IPS-20b (cell line): Measurements from ENCODE around the gene DLG5.

Experiments
- H3K27ac ChIP-seq: one replicate; pipeline ENCODE4 v1.5.1; 2013; ENCODE audit warnings: low read length
- H3K27me3 ChIP-seq: 2 replicates; pipeline ENCODE4 v1.6.1; 2013; ENCODE audit warnings: mild to moderate bottlenecking, low read length, inconsistent platforms; ENCODE audit not compliant: insufficient read depth
- H3K36me3 ChIP-seq: 2 replicates; pipeline ENCODE4 v1.6.1; 2013; ENCODE audit warnings: low read depth, mild to moderate bottlenecking, inconsistent platforms, low read length, moderate library complexity; ENCODE audit not compliant: insufficient read depth
- H3K4me1 ChIP-seq: 2 replicates; pipeline ENCODE4 v1.6.1; 2013; ENCODE audit warnings: mild to moderate bottlenecking, control low read depth, inconsistent platforms, low read length, moderate library complexity; ENCODE audit not compliant: insufficient read depth
- H3K4me3 ChIP-seq: 2 replicates; pipeline ENCODE4 v1.5.1; 2013; ENCODE audit warnings: mild to moderate bottlenecking, low read length, inconsistent platforms
- H3K9ac ChIP-seq: 2 replicates; pipeline ENCODE4 v1.6.1; 2013; ENCODE audit warnings: low read depth, mild to moderate bottlenecking, inconsistent platforms, low read length, moderate library complexity
- H3K9me3 ChIP-seq: 2 replicates; pipeline ENCODE4 v1.6.1; 2013; ENCODE audit warnings: mild to moderate bottlenecking, low read depth, low read length, inconsistent platforms; ENCODE audit not compliant: insufficient read depth

DLG5 gene

DNA sequence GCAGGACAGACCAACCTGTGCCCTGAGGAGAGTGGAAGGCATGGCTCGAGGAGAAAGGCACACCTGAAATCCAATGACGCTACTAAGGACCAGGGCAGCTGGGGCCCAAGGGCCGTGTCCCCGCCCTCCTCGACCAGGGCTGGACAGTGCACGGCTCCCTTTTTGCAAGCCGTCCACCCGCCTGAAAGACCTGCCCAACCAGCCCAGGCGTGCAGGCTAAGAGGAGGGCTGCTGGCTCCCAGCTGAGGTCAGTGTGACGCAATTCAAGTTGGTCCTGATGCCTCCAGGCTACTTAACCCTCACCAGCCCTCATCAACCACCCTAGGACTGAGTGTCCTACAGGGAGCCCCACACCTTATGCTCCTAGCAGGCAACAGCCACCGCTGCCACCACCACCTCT lies 69.3 kb downstream of the DLG5 start:
- Histone ChIP-seq H3K9ac (no peak overlapping the region), H3K27me3 (no peaks in the 10 kb centered on the region), H3K9me3 (no peaks in the 10 kb centered on the region), H3K36me3 (peaks cover 53% of the 10 kb centered on the region), H3K4me1 (peaks cover 8% of the 10 kb centered on the region), H3K4me3 (no peak overlapping the region), H3K27ac (no peak overlapping the region)

DNA sequence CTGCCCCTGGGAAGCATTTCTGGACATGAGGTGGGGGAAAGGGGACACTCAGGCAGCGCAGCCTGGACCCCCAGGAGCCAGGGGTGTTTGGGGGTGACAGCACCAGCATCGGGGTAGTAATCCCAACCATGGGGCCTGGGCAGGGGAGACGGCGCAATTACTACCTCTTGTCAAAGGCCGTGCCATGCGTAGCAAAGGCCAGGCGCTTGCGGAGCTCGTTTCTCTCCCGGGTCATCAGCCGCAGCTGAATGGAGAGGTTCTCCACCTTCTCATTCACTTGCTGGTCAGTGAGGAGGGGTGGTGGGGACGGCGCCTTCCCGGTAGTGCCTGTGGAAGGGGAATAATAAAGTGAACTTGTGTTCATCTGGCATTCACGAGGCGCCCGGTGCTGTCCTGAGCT lies 70.0 kb downstream of the DLG5 start:
- H3K9me3 ChIP-seq: no peaks in the 10 kb centered on the region
- no peak overlapping the region for H3K27ac ChIP-seq
- H3K36me3 ChIP-seq: peaks cover 57% of the 10 kb centered on the region
- no peak overlapping the region for H3K9ac ChIP-seq
- H3K4me1 ChIP-seq: peaks cover 11% of the 10 kb centered on the region
- no peak overlapping the region for H3K4me3 ChIP-seq
- H3K27me3 ChIP-seq: no peaks in the 10 kb centered on the region

DNA sequence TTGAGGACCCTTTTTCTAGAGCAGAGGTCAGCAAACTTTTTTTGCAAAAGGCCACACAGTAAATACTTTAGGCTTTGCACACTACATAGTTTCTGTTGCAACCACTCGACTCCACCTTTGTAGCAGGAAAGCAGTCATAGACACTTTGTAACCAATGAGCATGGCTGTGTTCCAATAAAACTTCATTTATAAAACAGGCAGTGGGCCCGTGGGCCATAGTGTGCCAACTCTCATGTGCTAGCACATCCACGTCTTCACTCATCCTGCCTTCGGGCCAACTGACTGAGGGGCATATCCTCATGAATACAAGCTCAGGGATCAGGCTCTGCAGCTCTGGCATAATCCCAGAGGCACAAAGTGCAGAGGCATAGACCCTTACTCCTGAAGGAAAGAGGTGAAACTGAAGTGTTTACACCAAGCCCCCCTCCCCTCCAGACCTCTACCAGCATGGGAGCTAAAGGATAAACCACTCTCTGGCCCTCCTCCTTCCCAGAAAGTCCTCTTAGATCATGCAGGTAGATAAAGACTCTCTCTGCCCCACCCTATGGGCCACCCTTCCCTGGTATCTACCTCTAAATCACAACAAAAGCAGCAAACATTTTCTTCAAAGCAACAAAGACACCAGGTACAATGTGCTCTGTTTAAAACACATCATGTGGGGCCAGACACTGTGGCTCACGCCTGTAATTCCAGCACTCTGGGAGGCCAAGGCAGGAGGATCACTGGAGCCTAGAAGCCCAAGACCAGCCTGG lies 71.0 kb downstream of the DLG5 start:
- Histone ChIP-seq H3K4me3 (no peak overlapping the region), H3K27ac (peak overlapping the region; percentile 36), H3K4me1 (peaks cover 19% of the 10 kb centered on the region), H3K27me3 (no peaks in the 10 kb centered on the region), H3K9me3 (no peaks in the 10 kb centered on the region), H3K9ac (peak overlapping the region; percentile 21; the same call in 1 of the 2 replicates), H3K36me3 (peaks cover 61% of the 10 kb centered on the region)

DNA sequence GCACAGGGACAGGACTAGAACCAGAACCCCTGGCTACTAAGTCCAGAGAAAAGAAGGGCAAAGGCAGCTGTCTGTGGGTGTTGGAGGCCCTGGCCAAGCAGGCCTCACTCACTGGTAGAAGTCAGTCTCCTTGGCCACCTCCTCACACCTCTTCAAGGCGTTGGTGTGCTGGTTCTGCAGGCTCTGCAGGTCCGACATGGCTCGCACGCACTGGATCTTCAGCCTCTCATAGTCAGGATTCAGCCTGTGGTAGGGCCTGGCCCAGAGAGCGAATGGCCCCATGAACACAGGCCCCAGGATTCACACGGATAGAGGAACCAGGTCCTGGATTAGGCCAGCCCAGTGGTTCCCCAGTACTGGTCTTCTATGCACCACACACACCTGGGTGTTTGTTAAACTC lies 72.4 kb downstream of the DLG5 start:
- Histone ChIP-seq H3K9ac (no peak overlapping the region), H3K4me3 (no peak overlapping the region), H3K36me3 (peaks cover 57% of the 10 kb centered on the region), H3K27ac (no peak overlapping the region), H3K4me1 (peaks cover 26% of the 10 kb centered on the region), H3K27me3 (no peaks in the 10 kb centered on the region), H3K9me3 (no peaks in the 10 kb centered on the region)

DNA sequence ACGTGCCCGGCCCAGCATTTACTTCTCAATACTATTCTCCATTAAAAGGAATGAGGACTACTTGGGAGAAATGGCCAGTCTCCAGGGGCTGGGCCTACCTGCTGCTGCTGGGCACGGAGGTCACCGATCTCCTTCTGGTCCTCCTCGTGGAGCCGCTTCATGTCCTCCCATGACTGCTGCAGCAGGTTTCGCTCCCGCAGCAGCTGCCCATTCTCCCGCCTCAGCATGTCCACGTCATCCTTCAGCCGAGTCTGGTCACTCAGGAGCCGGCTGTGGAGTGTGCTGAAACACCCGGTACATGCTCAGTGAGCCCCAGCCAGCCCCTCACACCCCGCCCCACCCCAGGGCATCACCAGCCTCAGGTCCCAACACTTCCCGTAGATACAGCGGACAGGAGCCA lies 73.3 kb downstream of the DLG5 start:
- Histone ChIP-seq H3K9me3 (no peaks in the 10 kb centered on the region), H3K27me3 (no peaks in the 10 kb centered on the region), H3K4me3 (no peak overlapping the region), H3K4me1 (peaks cover 31% of the 10 kb centered on the region), H3K27ac (no peak overlapping the region), H3K36me3 (peaks cover 57% of the 10 kb centered on the region), H3K9ac (no peak overlapping the region)

DNA sequence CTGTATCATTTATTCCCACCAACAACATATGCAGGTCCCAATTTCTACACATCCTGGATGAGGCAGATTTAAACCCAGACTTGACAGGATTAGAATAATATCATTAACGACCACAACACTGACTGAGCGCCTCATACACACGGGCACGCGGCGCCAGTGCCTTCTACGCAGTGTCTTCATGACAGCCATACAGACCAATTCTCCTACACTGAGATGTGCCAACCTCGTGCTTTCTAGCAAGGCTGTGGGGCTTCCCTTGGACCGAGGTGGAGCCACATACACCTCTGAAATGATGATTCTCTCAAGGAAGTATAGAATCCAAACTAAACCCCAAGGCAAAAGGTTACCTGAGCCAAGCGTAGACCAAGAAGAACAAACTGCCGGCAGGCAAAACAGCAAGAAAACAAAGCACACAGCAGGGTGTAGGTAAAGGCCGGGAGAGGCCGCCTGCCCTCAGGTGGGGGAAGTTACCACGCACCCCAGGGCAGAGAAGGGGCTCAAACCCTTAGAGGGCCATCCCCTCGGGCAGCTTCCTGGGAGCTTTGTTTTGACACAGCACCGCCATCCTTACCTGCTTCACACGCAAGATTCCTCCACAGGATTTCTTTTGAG lies 75.8 kb downstream of the DLG5 start:
- Histone ChIP-seq H3K27ac (no peak overlapping the region), H3K36me3 (peaks cover 49% of the 10 kb centered on the region)

DNA sequence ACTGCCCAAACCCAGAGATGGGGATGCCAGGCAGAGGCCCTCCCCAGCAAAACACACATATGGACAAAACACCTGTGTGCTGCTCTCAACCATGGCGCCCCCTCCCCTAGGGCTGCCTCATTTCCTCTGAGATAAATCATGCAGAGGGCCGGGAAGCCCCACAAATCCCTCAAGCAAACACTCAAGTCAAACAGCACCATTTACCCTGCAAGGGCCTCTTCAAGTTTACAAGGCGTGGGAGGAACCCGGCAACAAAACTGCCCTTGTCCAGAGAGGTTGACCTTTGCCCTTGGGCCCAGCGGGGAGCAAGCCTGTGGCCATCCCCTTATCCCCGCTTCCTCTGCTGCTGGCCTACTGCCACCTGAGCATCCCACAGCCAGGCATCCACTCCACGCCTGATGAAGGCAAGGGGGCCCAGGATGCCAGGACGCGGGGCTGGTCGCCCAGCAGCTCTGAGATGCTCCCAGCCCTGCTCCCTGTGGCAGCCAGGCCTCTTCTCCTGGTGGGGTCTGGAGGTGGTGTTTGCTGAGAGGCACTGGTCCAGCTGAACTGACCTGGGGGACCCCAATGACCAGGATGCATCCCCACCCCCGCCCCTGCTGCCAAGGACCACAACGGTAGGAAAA lies 77.4 kb downstream of the DLG5 start:
- Histone ChIP-seq H3K36me3 (peaks cover 50% of the 10 kb centered on the region), H3K4me3 (no peak overlapping the region), H3K9me3 (no peaks in the 10 kb centered on the region), H3K9ac (peak overlapping the region; percentile 3; the same call in 1 of the 2 replicates), H3K4me1 (peaks cover 27% of the 10 kb centered on the region; the same call in 1 of the 2 replicates), H3K27ac (peak overlapping the region; percentile 23), H3K27me3 (no peaks in the 10 kb centered on the region)

More for the DNA sequence above, 75.8 kb downstream of the DLG5 start:
- Histone ChIP-seq H3K9me3 (no peaks in the 10 kb centered on the region), H3K27me3 (no peaks in the 10 kb centered on the region), H3K9ac (0 out of 2 replicates have a peak overlapping the region, but pooled peaks have one; percentile 12), H3K4me1 (peaks cover 30% of the 10 kb centered on the region), H3K4me3 (peak overlapping the region; percentile 5; the same call in 1 of the 2 replicates)

DNA sequence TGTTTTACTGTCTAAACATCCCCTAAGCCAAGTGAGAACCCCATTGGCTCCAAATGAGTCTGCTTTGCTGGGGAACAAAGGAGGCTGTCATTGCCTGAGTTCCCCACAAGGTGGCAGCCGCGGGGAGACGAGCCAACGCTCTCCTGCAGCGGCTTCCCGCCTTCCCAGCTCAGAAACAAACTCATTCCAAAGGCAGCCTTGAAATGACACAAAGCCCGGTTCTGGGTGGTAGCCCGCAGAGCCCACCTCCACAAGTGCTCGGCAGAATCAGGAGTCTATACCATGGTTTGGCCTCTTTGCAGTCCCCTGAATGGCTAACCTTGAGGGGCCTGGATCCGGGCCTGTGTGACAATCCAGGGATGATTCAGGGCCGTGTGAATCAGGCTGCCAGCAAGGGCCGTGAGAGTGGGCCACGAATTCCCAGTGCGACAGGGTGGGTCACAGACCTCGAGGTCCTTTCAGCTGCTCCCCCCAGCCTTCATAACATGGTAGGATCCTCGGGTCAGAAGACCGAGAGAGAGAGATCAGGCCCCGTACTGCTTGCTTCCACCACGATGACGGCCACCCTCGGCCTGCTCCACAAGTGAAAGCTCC lies 79.7 kb downstream of the DLG5 start:
- no peak overlapping the region for H3K4me3 ChIP-seq
- peak overlapping the region; percentile 75; the same call in 1 of the 2 replicates for H3K9ac ChIP-seq
- H3K9me3 ChIP-seq: no peaks in the 10 kb centered on the region
- H3K27ac ChIP-seq: no peak overlapping the region
- H3K27me3 ChIP-seq: no peaks in the 10 kb centered on the region
- H3K4me1 ChIP-seq: peaks cover 26% of the 10 kb centered on the region; the same call in 1 of the 2 replicates
- H3K36me3 ChIP-seq: peaks cover 51% of the 10 kb centered on the region

DNA sequence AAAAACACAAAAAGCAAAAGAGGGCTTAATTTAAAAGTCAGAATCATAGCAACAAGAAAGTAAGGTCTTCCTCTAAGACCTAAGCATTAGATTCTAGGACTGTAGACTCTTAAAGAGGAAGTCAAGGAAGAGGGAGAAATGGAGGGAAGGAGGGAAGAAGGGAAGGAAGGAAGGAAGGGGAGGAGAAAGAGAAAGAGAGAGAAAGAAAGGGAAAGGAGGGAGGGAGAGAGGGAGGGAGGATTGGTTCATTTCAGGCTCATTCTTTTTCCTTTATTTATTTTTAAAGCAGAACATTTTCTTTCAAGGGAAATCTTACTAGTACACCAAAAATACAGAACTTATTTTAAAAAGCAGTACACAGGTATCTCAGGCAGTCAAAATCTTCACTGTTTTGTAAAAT lies 81.1 kb downstream of the DLG5 start:
- Histone ChIP-seq H3K9ac (peak overlapping the region; percentile 49; the same call in 1 of the 2 replicates), H3K4me1 (peaks cover 15% of the 10 kb centered on the region; the same call in 1 of the 2 replicates), H3K27me3 (no peaks in the 10 kb centered on the region), H3K9me3 (no peaks in the 10 kb centered on the region), H3K27ac (no peak overlapping the region), H3K36me3 (peaks cover 56% of the 10 kb centered on the region), H3K4me3 (no peak overlapping the region)

DNA sequence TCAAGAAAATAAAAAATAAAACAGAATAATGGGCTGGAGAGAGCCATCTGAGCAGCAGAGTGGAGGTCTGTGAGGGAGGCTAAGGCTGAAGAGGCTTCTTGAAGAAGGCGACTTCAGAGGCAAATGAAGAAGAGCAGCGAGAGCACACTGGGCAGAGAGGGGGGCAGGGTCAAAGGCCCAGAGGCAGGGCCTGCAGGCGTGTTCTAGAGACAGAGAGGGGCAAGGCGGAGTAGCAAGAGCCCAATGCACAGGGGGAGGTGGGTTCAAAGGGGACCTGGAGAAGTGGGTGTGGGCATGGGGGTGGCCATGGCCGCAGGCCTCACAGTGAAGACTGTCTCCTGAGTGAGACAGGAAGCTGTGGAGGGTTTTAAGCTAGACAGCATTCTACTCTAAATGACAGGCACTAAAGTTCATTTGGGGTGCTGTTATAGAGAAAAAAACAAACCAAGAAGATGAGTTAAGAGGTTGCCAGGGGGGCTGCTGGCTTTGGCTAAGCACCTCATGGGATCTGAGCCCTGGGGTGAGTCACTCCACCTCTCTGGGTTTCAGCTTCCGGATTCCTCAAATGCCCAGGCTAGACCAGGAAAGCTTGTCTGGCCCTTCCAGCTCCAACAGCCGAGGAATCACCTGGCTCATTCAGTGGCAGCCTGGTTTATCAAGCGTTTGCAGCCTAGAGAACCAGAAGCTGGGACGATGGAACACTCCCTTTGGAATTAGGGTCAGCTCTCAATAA lies 81.7 kb downstream of the DLG5 start:
- no peak overlapping the region for H3K4me3 ChIP-seq
- H3K27ac ChIP-seq: no peak overlapping the region
- H3K36me3 ChIP-seq: peaks cover 54% of the 10 kb centered on the region
- H3K9me3 ChIP-seq: no peaks in the 10 kb centered on the region
- H3K4me1 ChIP-seq: peaks cover 12% of the 10 kb centered on the region; the same call in 1 of the 2 replicates
- H3K27me3 ChIP-seq: no peaks in the 10 kb centered on the region
- peak overlapping the region; percentile 49; the same call in 1 of the 2 replicates for H3K9ac ChIP-seq

DNA sequence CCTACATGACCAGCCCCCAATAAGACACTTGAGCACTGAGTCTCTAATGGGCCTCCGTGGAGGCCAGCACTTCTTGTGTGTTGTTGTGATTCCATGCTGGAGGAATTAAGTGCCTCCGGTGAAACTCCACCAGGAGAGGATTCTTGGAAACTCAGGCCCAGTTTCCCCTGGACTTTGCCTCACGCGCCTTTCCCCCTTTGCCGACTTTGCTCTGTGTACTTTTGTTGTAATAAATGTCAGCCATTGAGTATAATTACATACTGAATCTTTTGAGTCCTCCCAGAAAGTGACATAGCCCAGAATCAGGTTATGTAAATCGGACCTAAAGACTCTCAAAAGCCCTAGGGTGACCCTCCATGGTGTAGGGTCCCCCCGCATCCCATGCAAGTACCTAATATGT lies 82.4 kb downstream of the DLG5 start:
- Histone ChIP-seq H3K36me3 (peaks cover 61% of the 10 kb centered on the region), H3K9me3 (no peaks in the 10 kb centered on the region), H3K27me3 (no peaks in the 10 kb centered on the region), H3K27ac (no peak overlapping the region), H3K4me1 (peaks cover 10% of the 10 kb centered on the region; the same call in 1 of the 2 replicates), H3K4me3 (no peak overlapping the region), H3K9ac (no peak overlapping the region)
